ENCODE results near the gene DMRTC1. TPM values are rescaled to one million over a fixed set of nuclear protein-coding genes. Genes with fewer than 3 reads are reported as not detected.
"Not testable (repeated sequence)": the region's sequence is repeated elsewhere in the genome, so short reads cannot be mapped to it uniquely, and the experiment has no call there.

Gene DMRTC1
- total and polyA plus RNA-seq, 2 of the 8 experiments (the other 6 are each of a cell fraction or from before 2014, with no cell fraction given) = not detected

DNA sequence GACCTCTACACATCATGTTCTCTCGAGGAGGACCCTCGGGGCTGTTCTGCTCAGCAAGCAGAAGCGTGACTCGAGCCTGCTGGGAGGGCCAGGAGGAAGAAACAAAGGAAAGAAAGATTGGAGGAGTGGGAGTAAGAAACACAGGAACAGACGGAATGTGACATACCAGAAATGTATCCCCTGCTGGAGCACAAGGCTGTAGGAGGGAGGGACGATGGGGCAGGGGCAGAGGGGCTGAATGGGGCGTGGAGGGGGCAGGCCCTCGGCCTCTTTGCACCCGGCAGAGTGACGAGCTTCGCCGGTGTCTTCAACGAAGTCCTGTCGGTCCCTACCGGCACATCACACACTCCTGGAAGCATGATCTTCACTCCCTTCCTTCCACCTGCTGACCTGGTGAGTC is 5.7 kb downstream of the DMRTC1 start, which contains the start of gene FAM236A:
Gene FAM236A (plus strand): TSS at position 301 of the 400 bp plus-strand sequence. CDS start 57 bp downstream, at position 358.
- H4K8ac ChIP-seq (ENCODE audit: extremely low read depth, insufficient read depth, low read length); H3K4ac ChIP-seq (replicated peaks; ENCODE audit: insufficient read length, low read depth, low read length); H2BK20ac ChIP-seq (ENCODE audit: low read length); H2AK5ac ChIP-seq (ENCODE audit: low read depth, low read length); DNase-seq (ENCODE audit: low read depth in 1 of 2, low spot score in 2 of 2); H3K36me3 ChIP-seq (ENCODE audit: control insufficient read depth in 2 of 4, insufficient read depth in 4 of 4, low read length in 3 of 4); H3K79me2 ChIP-seq (ENCODE audit: control insufficient read depth in 1 of 2, insufficient read depth in 2 of 2, low read length in 2 of 2); H3K27me3 ChIP-seq (replicated peaks in 1 of 4; ENCODE audit: control insufficient read depth in 3 of 4, extremely low read depth in 1 of 4, insufficient read depth in 3 of 4, low read length in 3 of 4); H3K14ac ChIP-seq (ENCODE audit: insufficient read length); H2AFZ ChIP-seq (ENCODE audit: low read length); H4K20me1 ChIP-seq (replicated peaks in 1 of 2; ENCODE audit: control insufficient read depth in 1 of 2, insufficient read depth in 2 of 2, low read length in 2 of 2); POLR2A ChIA-PET (ENCODE audit: partially characterized antibody); H3K9me3 ChIP-seq (ENCODE audit: insufficient read depth in 2 of 2, low read depth in 1 of 2, low read length in 1 of 2); H3K27ac ChIP-seq (ENCODE audit: low read depth, low read length); H2BK5ac ChIP-seq (ENCODE audit: low read depth, low read length); H3K4me3 ChIP-seq (ENCODE audit: extremely low read depth in 1 of 4, insufficient read depth in 2 of 4, low read depth in 3 of 4, low read length in 4 of 4); H3K4me2 ChIP-seq (ENCODE audit: insufficient read depth in 1 of 2, low read depth in 2 of 2, low read length in 2 of 2); H3K18ac ChIP-seq (ENCODE audit: extremely low read depth, low read length); H3K23me2 ChIP-seq (ENCODE audit: low read depth, low read length); H3K56ac ChIP-seq (replicated peaks; ENCODE audit: insufficient read length, low read depth, low read length); H4K5ac ChIP-seq (ENCODE audit: insufficient read length, low read depth, low read length); H3K4me1 ChIP-seq (replicated peaks in 1 of 4; ENCODE audit: control insufficient read depth in 3 of 4, insufficient read depth in 4 of 4, low read length in 3 of 4); H4K91ac ChIP-seq (replicated peaks; ENCODE audit: insufficient read length, low read length); H3K79me1 ChIP-seq (ENCODE audit: low read depth, low read length); H3K23ac ChIP-seq (ENCODE audit: insufficient read length); H3K9ac ChIP-seq (replicated peaks in 1 of 4; ENCODE audit: extremely low read depth in 1 of 4, low read depth in 3 of 4, low read length in 3 of 4); H2BK15ac ChIP-seq (ENCODE audit: low read length); H2BK120ac ChIP-seq (replicated peaks; ENCODE audit: low read depth, low read length); CTCF ChIA-PET (ENCODE audit: partially characterized antibody); H2BK12ac ChIP-seq (ENCODE audit: low read depth, low read length): not testable (repeated sequence)
- peak; percentile 45 for FAIRE-seq
- no CpG with 5 or more reads among the region's 15 CpGs for WGBS, 2 experiments (ENCODE audit: extremely low coverage in 1 of 2, insufficient coverage in 1 of 2, insufficient read length in 1 of 2, insufficient replicate concordance in 2 of 2, low coverage in 1 of 2, low lambda C conversion rate in 2 of 2, missing lambda C conversion rate in 1 of 2)

DNA sequence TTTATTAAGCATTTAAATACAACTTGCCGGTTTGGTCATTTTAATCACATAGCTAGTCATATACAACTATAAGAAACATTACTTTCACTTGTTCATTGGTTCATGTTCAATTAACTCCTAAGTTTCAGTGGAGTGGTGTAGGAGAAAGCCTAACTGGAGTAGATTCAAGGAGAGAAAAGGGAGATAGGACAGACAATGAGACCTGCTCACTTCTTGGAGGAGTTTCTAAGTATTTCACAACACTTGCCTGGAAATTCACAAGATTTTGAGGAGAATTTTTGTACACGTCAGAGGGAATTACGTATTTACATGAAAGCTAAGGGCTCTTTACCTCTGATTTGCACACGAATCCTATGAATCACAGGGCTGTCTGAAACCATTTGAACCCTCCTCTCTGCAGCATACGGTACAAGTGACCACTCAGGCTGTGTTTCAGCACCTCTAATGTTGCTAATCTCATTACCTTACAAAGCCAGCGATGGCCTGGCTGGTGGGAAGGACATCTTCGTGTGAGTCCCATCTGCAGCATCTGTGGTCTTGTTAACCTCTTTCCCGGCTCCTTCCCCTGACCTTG is 6.7 kb downstream of the DMRTC1 start:
- H3K23ac ChIP-seq (ENCODE audit: insufficient read length); H4K20me1 ChIP-seq (replicated peaks in 1 of 2; ENCODE audit: control insufficient read depth in 1 of 2, insufficient read depth in 2 of 2, low read length in 2 of 2); H3K36me3 ChIP-seq (ENCODE audit: control insufficient read depth in 2 of 4, insufficient read depth in 4 of 4, low read length in 3 of 4); CTCF ChIA-PET (ENCODE audit: partially characterized antibody); H2BK15ac ChIP-seq (ENCODE audit: low read length); FAIRE-seq; H2BK20ac ChIP-seq (ENCODE audit: low read length); H2BK12ac ChIP-seq (ENCODE audit: low read depth, low read length); H3K27ac ChIP-seq (ENCODE audit: low read depth, low read length); H3K4me2 ChIP-seq (ENCODE audit: insufficient read depth in 1 of 2, low read depth in 2 of 2, low read length in 2 of 2); H3K79me1 ChIP-seq (ENCODE audit: low read depth, low read length); H3K23me2 ChIP-seq (ENCODE audit: low read depth, low read length); H4K5ac ChIP-seq (ENCODE audit: insufficient read length, low read depth, low read length); H2AK5ac ChIP-seq (ENCODE audit: low read depth, low read length); H3K27me3 ChIP-seq (replicated peaks in 1 of 4; ENCODE audit: control insufficient read depth in 3 of 4, extremely low read depth in 1 of 4, insufficient read depth in 3 of 4, low read length in 3 of 4); H3K4me3 ChIP-seq (ENCODE audit: extremely low read depth in 1 of 4, insufficient read depth in 2 of 4, low read depth in 3 of 4, low read length in 4 of 4); H3K9ac ChIP-seq (replicated peaks in 1 of 4; ENCODE audit: extremely low read depth in 1 of 4, low read depth in 3 of 4, low read length in 3 of 4); H3K79me2 ChIP-seq (ENCODE audit: control insufficient read depth in 1 of 2, insufficient read depth in 2 of 2, low read length in 2 of 2); DNase-seq (ENCODE audit: low read depth in 1 of 2, low spot score in 2 of 2); H3K9me3 ChIP-seq (ENCODE audit: insufficient read depth in 2 of 2, low read depth in 1 of 2, low read length in 1 of 2); H3K4ac ChIP-seq (replicated peaks; ENCODE audit: insufficient read length, low read depth, low read length); H4K91ac ChIP-seq (replicated peaks; ENCODE audit: insufficient read length, low read length); H2AFZ ChIP-seq (ENCODE audit: low read length); H2BK120ac ChIP-seq (replicated peaks; ENCODE audit: low read depth, low read length); H2BK5ac ChIP-seq (ENCODE audit: low read depth, low read length); H3K4me1 ChIP-seq (replicated peaks in 1 of 4; ENCODE audit: control insufficient read depth in 3 of 4, insufficient read depth in 4 of 4, low read length in 3 of 4); H3K56ac ChIP-seq (replicated peaks; ENCODE audit: insufficient read length, low read depth, low read length); H3K14ac ChIP-seq (ENCODE audit: insufficient read length); H3K18ac ChIP-seq (ENCODE audit: extremely low read depth, low read length); POLR2A ChIA-PET (ENCODE audit: partially characterized antibody); H4K8ac ChIP-seq (ENCODE audit: extremely low read depth, insufficient read depth, low read length): not testable (repeated sequence)
- WGBS, 2 experiments (ENCODE audit: extremely low coverage in 1 of 2, insufficient coverage in 1 of 2, insufficient read length in 1 of 2, insufficient replicate concordance in 2 of 2, low coverage in 1 of 2, low lambda C conversion rate in 2 of 2, missing lambda C conversion rate in 1 of 2) = no CpG with 5 or more reads among the region's 8 CpGs

Data from H1 (cell line).